Stimulated activated CD8-positive, alpha-beta memory T cell treated with anti-CD3 and anti-CD28 coated beads, Interleukin-2, amount 100 ng/mL, for 1 hour (primary cell): ENCODE measurements around the gene BEGAIN.

Experiments
- DNase-seq, 2 donors: peaks; one replicate each; pipeline ENCODE4 v3.0.0-alpha.2; 2020; ENCODE audit warnings: low read depth in 2 of 2

Gene BEGAIN

DNA sequence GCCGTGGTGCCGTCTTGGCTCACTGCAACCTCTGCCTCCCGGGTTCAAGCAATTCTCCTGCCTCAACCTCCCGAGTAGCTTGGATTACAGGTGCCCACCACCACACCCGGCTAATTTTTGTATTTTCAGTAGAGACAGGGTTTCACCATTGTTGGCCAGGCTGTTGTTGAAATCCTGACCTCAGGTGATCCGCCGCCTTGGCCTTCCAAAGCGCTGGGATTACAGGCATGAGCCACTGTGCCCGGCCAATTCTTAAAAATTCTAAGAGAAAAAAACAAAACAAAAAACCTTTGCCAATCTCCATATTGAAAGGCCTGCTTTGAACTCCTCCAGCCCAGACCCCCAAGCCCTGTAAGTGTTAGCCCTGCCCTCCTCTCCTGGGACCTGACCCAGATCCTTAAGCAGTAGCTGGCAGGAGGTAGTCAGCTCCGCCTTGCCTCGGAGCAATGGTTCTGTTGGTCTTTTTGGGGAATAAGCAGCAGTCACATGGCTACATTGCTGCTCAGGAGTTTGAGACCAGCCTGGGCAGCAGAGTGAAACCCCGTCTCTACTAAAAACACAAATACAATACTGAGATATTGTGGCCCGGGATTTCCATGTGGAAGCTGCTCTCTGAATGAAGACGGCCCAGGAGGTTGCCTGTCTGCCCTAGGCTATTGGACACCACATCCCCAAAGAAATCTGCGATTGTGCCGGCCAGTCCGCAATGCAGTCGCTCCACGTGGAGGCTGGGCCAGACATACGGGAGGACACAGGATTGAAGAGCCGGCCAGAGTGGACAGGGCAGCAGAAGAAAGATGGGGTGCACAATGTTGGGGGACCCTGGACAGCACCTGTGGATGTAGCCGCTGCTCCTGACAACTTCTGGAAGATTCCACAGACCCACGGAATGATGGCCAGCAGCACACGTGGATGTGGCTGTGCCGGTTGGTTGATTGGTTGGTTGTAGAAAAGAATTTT lies 28.8 kb upstream of the BEGAIN start:
- DNase-seq: no peak

- no peak for DNase-seq
Measured at GRCh38 chr14:100614803-100615202, 27.6 kb upstream of the BEGAIN start.

DNA sequence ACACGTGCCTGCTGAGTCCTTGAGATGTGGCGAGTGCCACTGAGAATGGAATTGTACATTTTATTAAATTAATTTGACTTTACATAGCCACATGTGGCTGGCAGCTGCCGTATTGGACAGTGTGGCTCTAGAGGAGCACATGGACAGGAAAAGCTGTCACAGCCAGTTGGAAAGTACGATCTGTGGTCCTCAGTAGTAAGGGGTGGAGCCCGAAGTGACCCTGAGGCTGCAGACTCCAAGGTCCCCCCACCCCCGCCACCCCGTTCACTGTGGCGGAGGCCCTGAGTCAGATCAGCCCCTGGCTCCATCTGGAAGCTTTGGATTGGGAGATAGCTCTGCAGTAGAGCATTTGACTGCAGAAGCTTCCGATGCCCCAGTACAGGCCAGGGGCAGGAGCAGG lies 25.8 kb upstream of the BEGAIN start:
- DNase-seq: no peak

DNA sequence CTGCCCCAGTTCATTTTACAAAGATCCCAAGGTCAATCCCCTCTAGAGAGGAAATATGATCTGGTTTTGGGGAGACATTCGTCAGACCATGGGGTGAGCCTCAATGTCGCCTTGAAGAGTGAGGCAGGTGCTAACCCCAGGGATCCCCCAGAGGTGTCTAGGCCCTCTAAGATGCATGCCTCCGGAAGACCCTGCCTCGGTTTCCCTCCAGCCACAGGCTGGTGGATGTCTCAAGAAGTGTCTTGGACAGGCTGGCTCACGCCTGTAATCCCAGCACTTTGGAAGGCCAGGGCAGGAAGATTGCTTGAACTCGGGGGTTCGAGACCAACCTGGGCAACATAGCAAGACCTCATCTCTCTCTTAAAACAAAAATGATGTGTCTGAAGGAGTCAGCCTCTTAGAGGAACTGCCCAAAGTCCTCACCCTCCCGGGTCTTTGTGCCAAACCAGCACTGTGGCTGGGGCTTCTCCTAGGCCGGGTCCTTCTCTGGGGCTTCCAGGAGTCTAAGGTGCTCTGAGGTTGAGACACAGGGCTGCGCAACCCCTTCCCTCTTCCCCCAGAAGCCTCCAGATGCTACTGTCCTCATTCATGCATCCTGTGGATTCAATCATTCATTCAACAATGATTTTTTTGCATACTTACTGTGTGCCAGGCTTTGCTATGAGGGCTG lies 24.7 kb upstream of the BEGAIN start:
- no peak for DNase-seq

- DNase-seq: no peak
Measured at GRCh38 chr14:100610511-100611217, 23.4 kb upstream of the BEGAIN start.

DNA sequence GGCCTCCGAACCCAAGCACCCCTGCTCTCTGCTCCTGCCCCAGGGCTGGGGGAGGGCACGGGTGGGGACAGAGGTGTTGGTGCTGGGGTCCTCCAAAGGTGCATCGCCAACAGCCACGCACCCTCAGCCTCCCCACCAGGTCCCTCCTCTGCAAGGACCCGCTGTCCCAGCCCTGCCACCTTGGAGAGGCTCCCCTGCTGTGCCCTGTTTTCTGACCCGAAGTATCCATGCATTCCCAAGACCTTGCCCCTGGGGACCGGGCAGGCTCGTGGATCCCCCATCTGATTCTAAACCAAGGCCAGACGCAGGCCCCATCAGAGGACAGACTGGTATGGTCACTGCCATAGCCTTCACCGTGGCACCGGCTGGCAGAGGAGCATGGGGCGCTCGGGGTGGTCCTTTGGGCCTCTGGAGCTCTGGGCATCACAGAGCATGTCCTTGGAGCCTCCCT lies 22.7 kb upstream of the BEGAIN start:
- DNase-seq: no peak

DNA sequence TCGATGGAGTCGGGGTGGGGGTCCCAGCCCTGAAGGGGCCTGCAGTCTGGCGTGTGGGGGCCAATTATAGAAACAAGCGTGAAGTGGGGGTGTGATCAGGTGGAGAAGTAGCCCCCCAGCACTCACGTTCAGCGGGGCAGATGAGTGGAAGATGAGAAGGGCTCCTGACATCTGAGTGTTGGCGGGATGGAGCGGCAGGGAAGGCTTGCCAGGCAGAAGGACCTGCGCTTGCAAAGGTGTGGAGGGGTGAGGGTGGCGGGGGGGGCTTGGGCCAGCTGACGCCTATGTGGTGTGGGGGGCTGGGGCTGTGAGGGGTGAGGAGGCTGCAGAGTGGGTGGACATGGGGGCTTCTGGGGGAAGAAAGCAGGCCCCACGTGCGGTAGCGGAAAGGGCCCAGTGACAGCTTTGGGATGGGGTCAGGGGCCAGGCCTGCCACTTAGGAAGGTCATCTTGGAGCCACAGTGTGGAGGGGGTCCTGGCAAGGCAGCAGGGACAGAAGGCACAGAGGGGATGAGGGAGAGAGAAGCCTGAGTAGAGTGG lies 22.2 kb upstream of the BEGAIN start:
- no peak for DNase-seq

GRCh38 chr14:100608586-100609330 lies 21.5 kb upstream of the BEGAIN start:
- DNase-seq: no peak

DNA sequence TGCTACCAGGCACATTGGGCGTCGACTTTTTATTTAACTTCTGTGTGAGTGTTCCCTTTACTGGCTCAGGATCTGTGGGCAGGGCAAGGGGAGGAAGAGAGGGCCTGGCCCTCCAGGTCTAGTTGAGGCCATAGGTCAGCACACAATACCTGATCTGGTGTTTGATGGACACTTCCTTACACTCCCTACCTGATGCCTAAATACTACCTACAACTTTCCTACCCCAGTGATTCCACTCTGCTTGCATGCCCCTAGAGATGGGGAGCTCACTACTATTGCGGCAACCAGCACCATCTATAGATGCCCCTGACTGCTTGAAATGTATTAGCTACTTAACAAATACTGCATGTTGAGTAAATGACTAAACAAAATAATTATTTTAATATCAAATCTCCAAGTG lies 20.8 kb upstream of the BEGAIN start:
- no peak for DNase-seq

- DNase-seq: no peak
Measured at GRCh38 chr14:100607611-100607956, 20.4 kb upstream of the BEGAIN start.

GRCh38 chr14:100606687-100607610 lies 19.7 kb upstream of the BEGAIN start:
- DNase-seq: no peak

DNA sequence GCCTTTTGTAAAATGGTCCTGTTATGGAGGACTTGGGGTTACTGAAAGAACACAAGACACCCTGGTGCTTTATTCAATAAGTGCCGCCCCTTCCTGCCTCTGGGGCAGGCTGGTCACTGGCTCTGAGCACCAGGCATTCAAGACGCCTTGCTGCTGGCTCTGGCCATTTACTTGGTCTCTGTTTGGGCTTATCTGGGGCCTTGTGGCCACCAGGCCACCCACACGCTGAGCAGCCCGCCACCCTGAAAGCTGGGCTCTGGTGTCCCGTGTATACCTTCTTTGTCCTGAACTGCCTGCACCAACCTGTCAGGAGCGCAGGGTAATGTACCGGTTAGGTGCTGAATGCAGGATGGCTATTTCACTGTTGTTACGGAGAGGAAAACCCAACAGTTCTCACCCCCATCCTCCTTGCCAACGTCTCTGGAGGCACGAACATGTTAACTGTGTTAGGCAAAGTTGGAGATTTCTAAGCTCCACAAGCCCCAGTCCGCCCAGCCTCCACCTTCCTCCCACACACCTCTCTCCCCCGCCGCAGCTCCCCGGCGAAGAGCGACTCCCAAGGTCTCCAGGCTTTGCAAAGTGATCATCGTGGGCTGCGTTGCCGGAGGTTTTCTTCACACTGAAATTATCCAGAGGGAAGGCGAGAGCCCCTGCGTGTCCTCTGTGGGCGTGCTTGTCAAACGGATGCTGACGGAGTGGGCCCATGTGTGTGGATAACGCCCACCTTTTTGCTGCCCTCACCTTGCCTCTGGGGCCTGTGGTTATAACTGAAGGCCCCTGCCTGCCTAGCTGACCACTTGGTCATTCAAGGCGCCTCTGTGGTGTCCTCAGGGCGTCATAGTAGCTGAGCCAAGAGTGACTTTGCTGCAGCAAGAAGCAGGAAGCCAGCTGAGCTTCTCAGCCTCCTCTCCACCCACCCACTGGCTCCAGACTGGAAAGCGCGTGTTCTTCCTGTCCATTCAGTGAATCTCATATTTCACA lies 18.8 kb upstream of the BEGAIN start:
- DNase-seq: no peak

GRCh38 chr14:100605230-100605629 lies 18.0 kb upstream of the BEGAIN start:
- DNase-seq: no peak

DNA sequence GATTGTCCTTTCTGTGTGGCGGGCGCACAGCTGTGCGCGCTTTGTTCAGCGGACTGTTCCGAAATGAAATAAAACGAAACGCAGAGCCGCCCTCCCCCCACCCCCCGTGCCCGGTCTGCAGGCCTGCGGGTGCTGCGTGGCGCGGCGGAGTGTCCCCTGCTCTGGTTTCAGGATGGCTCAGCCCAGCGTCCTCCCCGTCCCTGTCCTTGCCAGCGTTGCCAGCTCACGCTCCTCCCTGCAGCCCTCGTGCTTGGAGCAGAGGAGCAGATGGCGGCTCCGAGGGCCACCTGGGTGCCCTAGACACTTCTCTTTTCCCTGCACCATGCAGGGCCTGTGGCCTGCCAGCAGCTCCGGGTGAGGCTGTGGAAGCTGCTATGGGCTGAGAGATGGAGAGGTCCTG lies 17.5 kb upstream of the BEGAIN start:
- DNase-seq: no peak

DNA sequence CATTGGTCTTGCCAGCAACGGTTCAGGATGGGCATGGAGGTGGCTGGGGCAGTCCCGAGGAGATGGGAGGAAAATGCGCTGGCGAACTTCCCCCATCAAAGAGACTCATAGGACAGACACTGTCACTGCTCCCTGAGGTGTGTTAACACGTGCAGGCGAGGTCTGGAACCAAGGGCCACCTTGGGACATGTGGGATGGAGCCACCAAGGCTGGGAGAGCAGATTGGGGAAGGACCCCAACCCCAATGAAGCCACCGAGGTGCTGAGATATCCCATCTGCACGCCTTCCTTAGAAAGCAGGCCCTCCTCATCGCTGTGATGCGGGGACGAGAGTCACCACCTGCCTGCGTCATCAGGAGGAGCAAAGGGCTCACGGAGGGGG lies 16.9 kb upstream of the BEGAIN start:
- DNase-seq: no peak

- DNase-seq: no peak
Measured at GRCh38 chr14:100603341-100604120, 16.3 kb upstream of the BEGAIN start.

GRCh38 chr14:100602621-100603230 lies 15.5 kb upstream of the BEGAIN start:
- no peak for DNase-seq

- no peak for DNase-seq
Measured at GRCh38 chr14:100601914-100602313, 14.7 kb upstream of the BEGAIN start.
